IMR-90 (cell line): Measurements from ENCODE around the gene CEP97.

Experiments used
- BHLHE40 ChIP-seq: fragments of 150-350 bp; IDR thresholded peaks from 2 replicates; pipeline ENCODE4 v1.6.1; 2016; ENCODE audit warnings: mild to moderate bottlenecking, low read depth, low read length
- CEBPB ChIP-seq: IDR thresholded peaks from 2 replicates; pipeline ENCODE4 v1.6.1; 2012; ENCODE audit warnings: low read depth, low read length, improper control_type of control experiment
- CHD1 ChIP-seq: IDR thresholded peaks from 2 replicates; pipeline ENCODE4 v1.6.1; 2012; ENCODE audit warnings: low read depth, low read length, improper control_type of control experiment
- CTCF ChIP-seq: conservative IDR thresholded peaks from 2 replicates; pipeline ENCODE4 v1.5.1; 2012; ENCODE audit warnings: mild to moderate bottlenecking, low read depth, low read length, improper control_type of control experiment
- MAFK ChIP-seq: IDR thresholded peaks from 2 replicates; pipeline ENCODE4 v1.6.1; 2012; ENCODE audit warnings: low read depth, low read length, improper control_type of control experiment
- MAZ ChIP-seq: IDR thresholded peaks from 2 replicates; pipeline ENCODE4 v1.6.1; 2012; ENCODE audit warnings: low read depth, mild to moderate bottlenecking, low read length, improper control_type of control experiment, moderate library complexity, borderline replicate concordance
- MXI1 ChIP-seq: IDR thresholded peaks from 2 replicates; pipeline ENCODE4 v1.6.1; 2012; ENCODE audit warnings: low read depth, mild to moderate bottlenecking, low read length, moderate library complexity, borderline replicate concordance
- NFE2L2 ChIP-seq: fragments of 150-350 bp; IDR thresholded peaks from 2 replicates; pipeline ENCODE4 v1.6.1; 2016; ENCODE audit warnings: low read depth, mild to moderate bottlenecking, low read length
- POLR2A ChIP-seq: IDR thresholded peaks from 2 replicates; pipeline ENCODE4 v1.6.1; 2012; ENCODE audit warnings: mild to moderate bottlenecking, low read depth, low read length
- RAD21 ChIP-seq: IDR thresholded peaks from 2 replicates; pipeline ENCODE4 v1.6.1; 2012; ENCODE audit warnings: low read length, improper control_type of control experiment
- RCOR1 ChIP-seq: IDR thresholded peaks from 2 replicates; pipeline ENCODE4 v1.6.1; 2012; ENCODE audit warnings: mild to moderate bottlenecking, low read length, improper control_type of control experiment; ENCODE audit not compliant: insufficient replicate concordance
- SMC3 ChIP-seq: fragments of 150-350 bp; IDR thresholded peaks from 2 replicates; pipeline ENCODE4 v1.6.1; 2016; ENCODE audit warnings: low read depth, mild to moderate bottlenecking, antibody characterized with exemption, low read length, moderate library complexity
- USF2 ChIP-seq: fragments of 150-350 bp; IDR thresholded peaks from 2 replicates; pipeline ENCODE4 v1.6.1; 2017; ENCODE audit warnings: mild to moderate bottlenecking, antibody characterized with exemption, low read length, low read depth

- TF ChIP-seq CTCF (no peak), RCOR1 (no peak), MAFK (no peak), MXI1 (no peak), RAD21 (no peak), SMC3 (no peak), CEBPB (no peak), POLR2A (no peak), BHLHE40 (no peak), NFE2L2 (no peak), MAZ (no peak), CHD1 (no peak), USF2 (no peak)
Measured at GRCh38 chr3:101803939-101804338, 79.5 kb downstream of the CEP97 start.
